ENCODE results near the gene SLC7A9.

DNA sequence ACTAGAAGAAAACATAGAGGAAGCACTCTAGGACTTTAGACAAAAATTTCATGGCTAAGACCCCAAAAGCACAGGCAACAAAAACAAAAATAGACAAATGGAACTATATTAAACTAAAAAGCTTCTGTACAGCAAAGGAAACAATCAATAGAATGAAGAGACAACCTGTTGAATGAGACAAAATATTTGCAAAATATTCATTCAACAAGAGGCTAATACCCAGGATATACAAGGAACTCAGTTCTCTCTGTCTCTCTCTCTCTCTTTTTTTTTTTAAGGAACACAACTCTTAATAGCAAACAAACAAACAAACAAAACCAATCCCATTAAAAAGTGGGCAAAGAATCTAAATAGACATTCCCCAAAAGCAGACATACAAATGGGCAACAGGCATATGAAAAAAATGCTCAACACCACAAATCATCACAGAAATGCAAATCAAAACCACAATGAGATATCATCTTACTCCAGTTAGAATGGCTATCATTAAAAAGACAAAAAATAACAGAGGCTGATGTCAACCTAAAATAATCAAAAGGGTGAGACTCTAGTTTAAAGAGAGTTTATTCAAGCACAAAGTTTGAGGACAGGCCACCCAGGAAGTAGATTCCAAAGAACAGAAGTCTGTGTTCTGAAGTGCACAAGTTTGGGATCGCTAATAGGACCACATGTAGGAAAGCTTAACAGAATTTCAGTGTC, 27.1 kb upstream of the SLC7A9 start:
- TF ChIP-seq, protein P1, sequence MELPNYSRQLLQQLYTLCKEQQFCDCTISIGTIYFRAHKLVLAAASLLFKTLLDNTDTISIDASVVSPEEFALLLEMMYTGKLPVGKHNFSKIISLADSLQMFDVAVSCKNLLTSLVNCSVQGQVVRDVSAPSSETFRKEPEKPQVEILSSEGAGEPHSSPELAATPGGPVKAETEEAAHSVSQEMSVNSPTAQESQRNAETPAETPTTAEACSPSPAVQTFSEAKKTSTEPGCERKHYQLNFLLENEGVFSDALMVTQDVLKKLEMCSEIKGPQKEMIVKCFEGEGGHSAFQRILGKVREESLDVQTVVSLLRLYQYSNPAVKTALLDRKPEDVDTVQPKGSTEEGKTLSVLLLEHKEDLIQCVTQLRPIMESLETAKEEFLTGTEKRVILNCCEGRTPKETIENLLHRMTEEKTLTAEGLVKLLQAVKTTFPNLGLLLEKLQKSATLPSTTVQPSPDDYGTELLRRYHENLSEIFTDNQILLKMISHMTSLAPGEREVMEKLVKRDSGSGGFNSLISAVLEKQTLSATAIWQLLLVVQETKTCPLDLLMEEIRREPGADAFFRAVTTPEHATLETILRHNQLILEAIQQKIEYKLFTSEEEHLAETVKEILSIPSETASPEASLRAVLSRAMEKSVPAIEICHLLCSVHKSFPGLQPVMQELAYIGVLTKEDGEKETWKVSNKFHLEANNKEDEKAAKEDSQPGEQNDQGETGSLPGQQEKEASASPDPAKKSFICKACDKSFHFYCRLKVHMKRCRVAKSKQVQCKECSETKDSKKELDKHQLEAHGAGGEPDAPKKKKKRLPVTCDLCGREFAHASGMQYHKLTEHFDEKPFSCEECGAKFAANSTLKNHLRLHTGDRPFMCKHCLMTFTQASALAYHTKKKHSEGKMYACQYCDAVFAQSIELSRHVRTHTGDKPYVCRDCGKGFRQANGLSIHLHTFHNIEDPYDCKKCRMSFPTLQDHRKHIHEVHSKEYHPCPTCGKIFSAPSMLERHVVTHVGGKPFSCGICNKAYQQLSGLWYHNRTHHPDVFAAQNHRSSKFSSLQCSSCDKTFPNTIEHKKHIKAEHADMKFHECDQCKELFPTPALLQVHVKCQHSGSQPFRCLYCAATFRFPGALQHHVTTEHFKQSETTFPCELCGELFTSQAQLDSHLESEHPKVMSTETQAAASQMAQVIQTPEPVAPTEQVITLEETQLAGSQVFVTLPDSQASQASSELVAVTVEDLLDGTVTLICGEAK (IDR thresholded peaks at IDR 0.05), result no peak
- TF ChIP-seq, protein P1 (CRISPR knock-in tag; IDR thresholded peaks at IDR 0.05), result no peak
- TF ChIP-seq, protein P2, sequence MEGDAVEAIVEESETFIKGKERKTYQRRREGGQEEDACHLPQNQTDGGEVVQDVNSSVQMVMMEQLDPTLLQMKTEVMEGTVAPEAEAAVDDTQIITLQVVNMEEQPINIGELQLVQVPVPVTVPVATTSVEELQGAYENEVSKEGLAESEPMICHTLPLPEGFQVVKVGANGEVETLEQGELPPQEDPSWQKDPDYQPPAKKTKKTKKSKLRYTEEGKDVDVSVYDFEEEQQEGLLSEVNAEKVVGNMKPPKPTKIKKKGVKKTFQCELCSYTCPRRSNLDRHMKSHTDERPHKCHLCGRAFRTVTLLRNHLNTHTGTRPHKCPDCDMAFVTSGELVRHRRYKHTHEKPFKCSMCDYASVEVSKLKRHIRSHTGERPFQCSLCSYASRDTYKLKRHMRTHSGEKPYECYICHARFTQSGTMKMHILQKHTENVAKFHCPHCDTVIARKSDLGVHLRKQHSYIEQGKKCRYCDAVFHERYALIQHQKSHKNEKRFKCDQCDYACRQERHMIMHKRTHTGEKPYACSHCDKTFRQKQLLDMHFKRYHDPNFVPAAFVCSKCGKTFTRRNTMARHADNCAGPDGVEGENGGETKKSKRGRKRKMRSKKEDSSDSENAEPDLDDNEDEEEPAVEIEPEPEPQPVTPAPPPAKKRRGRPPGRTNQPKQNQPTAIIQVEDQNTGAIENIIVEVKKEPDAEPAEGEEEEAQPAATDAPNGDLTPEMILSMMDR (CRISPR knock-in tag; IDR thresholded peaks at IDR 0.05), result no peak
